HL-60/S4 (cell line): ENCODE measurements around the gene RARA.

Source experiments
- in situ Hi-C: fragments of 300-500 bp; cut with MboI; formaldehyde crosslinking; loops from 2 replicates; pipeline ENCODE4 v1.14.3; 2022; ENCODE audit warnings: low sequenced_read_pairs

The RARA gene

GRCh38 chr17:40341808-40342503, 33.0 kb downstream of the RARA start:
- in situ Hi-C loops, result no loop called here

GRCh38 chr17:40342504-40343218, 33.7 kb downstream of the RARA start:
- in situ Hi-C loops, result no loop called here

GRCh38 chr17:40343219-40344119, 34.5 kb downstream of the RARA start:
- in situ Hi-C loops, result no loop called here

GRCh38 chr17:40344421-40345160, 35.6 kb downstream of the RARA start:
- in situ Hi-C loops, result no loop called here

- in situ Hi-C loops, result no loop called here
These were observed 36.4 kb downstream of the RARA start for GRCh38 chr17:40345161-40345993.

- in situ Hi-C loops, result no loop called here
These were observed 37.2 kb downstream of the RARA start for GRCh38 chr17:40345994-40346764.

- in situ Hi-C loops, result no loop called here
These were observed 37.8 kb downstream of the RARA start for GRCh38 chr17:40346765-40347158.

DNA sequence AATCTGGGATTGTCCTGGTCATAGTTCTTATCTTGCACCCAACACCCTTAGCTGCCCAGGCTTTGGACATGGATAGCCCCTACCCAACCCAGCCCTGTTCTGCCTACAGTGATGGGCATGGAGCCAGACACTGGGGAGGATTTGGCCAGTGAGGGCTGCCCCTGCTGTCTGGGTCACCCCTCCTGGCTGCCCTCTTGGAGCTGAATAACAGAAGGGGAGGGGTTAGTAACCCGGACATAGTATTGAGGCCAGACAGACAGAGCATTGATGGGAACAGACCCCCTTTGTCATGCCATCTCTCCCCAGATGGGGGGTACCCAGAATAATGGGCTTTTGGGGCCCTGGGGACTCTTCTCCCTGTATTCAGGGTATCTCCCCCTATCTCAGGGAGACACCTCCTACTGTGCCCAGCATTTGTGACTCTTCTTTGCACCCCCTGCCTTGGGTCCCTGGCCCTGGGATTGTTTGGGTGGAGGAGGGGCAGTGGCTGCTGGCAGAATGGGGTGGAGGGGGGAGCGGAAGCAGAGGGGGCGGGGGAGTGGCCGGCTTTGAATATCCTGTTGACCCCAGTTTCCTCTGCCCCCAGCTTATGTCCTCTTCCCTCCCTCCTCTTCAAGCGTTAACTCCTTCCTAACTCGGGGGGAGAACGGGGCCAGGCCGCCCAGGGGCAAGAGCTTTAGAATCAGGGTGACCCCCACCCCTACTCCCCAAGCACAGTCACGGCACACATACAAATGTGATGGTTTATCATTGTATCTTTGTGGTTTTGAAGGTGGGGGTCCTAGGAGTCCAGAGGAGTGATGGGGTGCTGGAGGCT, 38.5 kb downstream of the RARA start:
- in situ Hi-C loops, result no loop called here

GRCh38 chr17:40348136-40348504, 39.1 kb downstream of the RARA start:
- in situ Hi-C loops, result no loop called here

DNA sequence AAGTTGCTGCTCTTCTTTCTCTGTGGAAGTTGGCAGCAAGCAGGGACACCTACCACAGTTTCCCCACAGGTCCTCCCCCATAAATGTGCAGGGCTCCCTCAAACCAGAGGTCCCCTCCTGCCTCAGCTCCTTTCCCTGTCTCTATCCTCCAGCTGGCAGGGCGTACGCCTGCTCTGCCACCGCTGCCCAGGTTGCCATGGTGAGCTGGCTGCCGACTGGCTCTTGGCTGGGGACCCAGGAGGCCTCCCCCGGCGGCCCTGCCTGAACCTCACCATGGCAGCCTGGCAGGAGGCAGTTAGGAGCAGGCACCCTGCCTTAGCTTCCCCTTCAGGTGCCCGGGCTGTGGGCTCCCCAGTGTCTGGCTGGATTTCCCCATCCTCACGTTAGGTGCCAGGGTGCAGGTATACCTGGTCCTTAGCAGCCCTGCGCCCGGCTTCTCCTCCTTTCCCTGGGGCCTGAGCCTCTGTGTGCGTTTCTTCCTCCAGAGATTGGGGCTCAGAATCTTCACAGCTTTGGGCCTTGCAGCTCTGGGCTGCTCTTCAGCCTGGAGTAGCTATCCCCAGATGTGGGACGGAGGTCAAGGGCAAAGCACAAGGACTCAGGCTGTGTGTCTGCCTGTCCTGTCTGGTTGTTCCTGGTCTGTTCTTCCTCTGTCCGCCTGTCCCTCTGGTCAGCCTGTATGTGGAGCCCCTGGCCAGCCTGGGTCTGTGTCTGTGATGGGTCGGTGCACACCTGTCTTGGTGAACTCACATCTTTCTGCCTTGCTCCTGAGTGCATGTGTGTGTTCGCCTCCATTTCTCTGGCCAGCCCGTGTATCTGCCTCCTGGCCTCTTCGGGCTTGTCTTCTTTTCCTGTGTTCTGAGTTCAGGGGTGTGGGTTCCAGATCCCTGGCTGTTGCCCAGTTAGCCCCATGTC, 39.8 kb downstream of the RARA start:
- in situ Hi-C loops, result no loop called here

GRCh38 chr17:40349477-40349894, 40.5 kb downstream of the RARA start:
- in situ Hi-C loops, result no loop called here

DNA sequence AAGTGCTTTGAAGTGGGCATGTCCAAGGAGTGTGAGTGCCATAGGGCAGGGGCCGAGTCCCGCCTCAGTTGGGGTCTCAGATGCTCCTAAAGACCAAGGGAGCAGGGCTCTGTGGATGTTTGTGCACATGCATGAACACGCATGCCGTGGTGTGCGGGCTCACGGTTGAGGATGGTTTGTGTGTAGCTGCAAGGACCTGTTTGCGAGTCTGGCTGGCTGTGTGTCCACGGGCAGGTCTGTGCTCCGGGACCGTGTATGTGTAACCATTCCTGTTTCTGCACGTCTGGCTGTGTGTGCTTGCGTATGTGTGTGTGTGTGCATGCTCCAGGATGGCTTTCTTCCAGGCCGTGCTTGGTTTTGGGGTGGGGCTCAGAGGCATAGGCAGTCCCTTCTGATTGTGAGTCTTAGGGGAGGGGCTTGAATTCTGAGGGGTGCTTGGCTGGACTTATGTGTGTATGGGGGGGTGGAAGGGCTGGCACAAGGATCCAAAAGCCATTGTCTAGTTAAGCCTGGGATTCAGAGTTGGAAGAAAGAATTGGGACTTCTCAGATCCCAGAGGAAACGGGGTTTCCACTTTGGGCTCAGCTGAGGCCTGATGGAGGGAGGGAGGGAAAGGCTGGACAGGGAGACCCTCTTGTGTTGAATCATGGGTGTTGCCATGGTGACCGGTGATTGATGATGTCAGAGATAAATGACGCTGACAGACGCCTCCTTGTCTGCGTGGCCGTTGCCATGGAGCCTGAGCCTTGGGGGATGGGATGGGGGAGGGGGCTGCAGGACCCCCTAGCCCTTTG, 41.1 kb downstream of the RARA start:
- in situ Hi-C loops, result loop anchor here (5.0 kb wide), 1 partner anchor 43 kb away; the partner anchor contains the start of gene RARA

GRCh38 chr17:40350689-40351358, 41.8 kb downstream of the RARA start:
- in situ Hi-C loops, result loop anchor here (5.0 kb wide), 1 partner anchor 44 kb away; the partner anchor contains the start of gene RARA

GRCh38 chr17:40351359-40352236, 42.6 kb downstream of the RARA start:
- in situ Hi-C loops, result loop anchor here (5.0 kb wide), 1 partner anchor 44 kb away; the partner anchor contains the start of gene RARA
